Measurements from ENCODE around the gene EFCAB14.
A peak's percentile ranks its signal among the peaks of the same experiment; 100 is the strongest.
"Not testable (repeated sequence)": the region's sequence is repeated elsewhere in the genome, so short reads cannot be mapped to it uniquely, and the experiment has no call there.

EFCAB14 gene

GRCh38 chr1:46721686-46722205 is 2.8 kb upstream of the EFCAB14 start:
- no peak overlapping the region for H3K4me3 ChIP-seq (ENCODE audit: low read depth, low read length)
- DNase-seq (ENCODE audit: low read depth): no peak
- TF ChIP-seq, protein P1, sequence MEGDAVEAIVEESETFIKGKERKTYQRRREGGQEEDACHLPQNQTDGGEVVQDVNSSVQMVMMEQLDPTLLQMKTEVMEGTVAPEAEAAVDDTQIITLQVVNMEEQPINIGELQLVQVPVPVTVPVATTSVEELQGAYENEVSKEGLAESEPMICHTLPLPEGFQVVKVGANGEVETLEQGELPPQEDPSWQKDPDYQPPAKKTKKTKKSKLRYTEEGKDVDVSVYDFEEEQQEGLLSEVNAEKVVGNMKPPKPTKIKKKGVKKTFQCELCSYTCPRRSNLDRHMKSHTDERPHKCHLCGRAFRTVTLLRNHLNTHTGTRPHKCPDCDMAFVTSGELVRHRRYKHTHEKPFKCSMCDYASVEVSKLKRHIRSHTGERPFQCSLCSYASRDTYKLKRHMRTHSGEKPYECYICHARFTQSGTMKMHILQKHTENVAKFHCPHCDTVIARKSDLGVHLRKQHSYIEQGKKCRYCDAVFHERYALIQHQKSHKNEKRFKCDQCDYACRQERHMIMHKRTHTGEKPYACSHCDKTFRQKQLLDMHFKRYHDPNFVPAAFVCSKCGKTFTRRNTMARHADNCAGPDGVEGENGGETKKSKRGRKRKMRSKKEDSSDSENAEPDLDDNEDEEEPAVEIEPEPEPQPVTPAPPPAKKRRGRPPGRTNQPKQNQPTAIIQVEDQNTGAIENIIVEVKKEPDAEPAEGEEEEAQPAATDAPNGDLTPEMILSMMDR (conservative IDR thresholded peaks at IDR 0.05; ENCODE audit: low read depth, low read length): no peak

GRCh38 chr1:46721204-46721603 is 2.3 kb upstream of the EFCAB14 start:
- DNase-seq (ENCODE audit: low read depth): no peak
- no peak overlapping the region for H3K4me3 ChIP-seq (ENCODE audit: low read depth, low read length)
- TF ChIP-seq, protein P1 (conservative IDR thresholded peaks at IDR 0.05; ENCODE audit: low read depth, low read length): no peak

GRCh38 chr1:46720319-46720718 is 1.4 kb upstream of the EFCAB14 start:
- DNase-seq (ENCODE audit: low read depth); H3K4me3 ChIP-seq (ENCODE audit: low read depth, low read length): not testable (repeated sequence)

DNA sequence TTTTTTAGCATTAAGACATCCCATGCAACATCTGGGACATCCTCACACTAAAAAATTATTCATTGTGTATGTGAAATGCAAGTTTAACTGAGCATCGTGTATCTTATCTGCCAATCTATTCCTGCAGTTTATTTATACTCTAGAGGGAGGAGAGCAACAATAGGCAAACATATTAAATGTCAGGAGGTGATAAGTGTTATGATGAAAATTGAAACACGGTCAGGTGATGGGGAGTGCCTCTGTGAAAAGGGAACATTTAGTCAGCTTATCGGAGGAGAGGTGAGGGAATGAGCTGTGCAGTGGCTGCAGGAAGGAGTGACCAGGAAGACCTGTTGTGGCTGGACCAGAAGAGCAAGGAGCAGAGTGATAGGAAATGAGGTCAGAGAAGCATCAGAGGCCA is 775 bp upstream of the EFCAB14 start:
- no peak for DNase-seq (ENCODE audit: low read depth)
- TF ChIP-seq, protein P1 (conservative IDR thresholded peaks at IDR 0.05; ENCODE audit: low read depth, low read length): no peak

GRCh38 chr1:46718340-46718726 is 581 bp downstream of the EFCAB14 start:
- TF ChIP-seq, protein P1 (conservative IDR thresholded peaks at IDR 0.05; ENCODE audit: low read depth, low read length): no peak
- peak; percentile 16 for DNase-seq (ENCODE audit: low read depth)

More for the DNA sequence above, 775 bp upstream of the EFCAB14 start:
- H3K4me3 ChIP-seq (ENCODE audit: low read depth, low read length): peak overlapping the region; percentile 91

DNA sequence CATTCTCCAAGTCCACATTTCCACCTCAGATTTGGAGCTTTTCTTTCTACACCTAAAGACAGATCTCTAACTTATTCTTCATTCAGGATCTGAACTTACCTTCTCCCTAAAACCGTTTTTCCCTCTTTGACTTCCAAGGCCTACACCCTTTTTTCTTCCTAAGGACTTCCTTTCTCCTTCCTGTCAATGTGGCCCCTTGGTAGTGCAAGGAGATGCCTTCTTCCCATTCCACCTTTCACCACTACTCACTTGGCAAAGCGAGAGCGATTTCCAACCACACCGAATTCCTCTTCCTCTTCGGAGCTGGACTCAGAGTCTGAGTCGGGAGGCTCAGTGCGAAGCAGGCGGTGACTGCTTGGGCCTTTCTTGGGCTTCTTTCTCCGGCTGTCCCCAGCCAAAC is 1.3 kb downstream of the EFCAB14 start:
- TF ChIP-seq, protein P1 (conservative IDR thresholded peaks at IDR 0.05; ENCODE audit: low read depth, low read length): no peak
- no peak for DNase-seq (ENCODE audit: low read depth)
- peak overlapping the region; percentile 91 for H3K4me3 ChIP-seq (ENCODE audit: low read depth, low read length)

More at GRCh38 chr1:46718340-46718726, 581 bp downstream of the EFCAB14 start:
- H3K4me3 ChIP-seq (ENCODE audit: low read depth, low read length): peak overlapping the region; percentile 91

DNA sequence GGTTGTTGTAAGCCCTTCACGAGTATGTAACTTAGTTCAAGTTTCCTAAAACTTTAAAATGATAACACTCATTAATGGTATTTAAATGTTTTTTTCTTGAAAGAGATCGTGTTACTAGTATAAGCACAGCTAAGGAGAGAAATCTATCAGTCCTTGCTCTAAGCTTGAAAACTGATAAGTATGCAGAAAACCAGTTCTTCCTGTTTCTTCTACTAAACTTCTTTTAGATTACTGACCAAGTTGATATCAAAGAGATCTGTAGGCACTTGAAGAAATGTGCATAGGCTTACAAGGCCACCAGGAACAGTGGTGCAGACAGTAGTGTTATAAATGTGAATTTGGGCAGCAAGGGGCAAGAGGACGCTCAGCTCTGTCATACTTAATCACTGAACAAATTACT is 3.9 kb downstream of the EFCAB14 start:
- no peak overlapping the region for H3K4me3 ChIP-seq (ENCODE audit: low read depth, low read length)
- no peak for DNase-seq (ENCODE audit: low read depth)
- TF ChIP-seq, protein P1 (conservative IDR thresholded peaks at IDR 0.05; ENCODE audit: low read depth, low read length): no peak

Measured in choroid plexus epithelial cell (primary cell).